ENCODE measurements around the gene MGRN1.

DNA sequence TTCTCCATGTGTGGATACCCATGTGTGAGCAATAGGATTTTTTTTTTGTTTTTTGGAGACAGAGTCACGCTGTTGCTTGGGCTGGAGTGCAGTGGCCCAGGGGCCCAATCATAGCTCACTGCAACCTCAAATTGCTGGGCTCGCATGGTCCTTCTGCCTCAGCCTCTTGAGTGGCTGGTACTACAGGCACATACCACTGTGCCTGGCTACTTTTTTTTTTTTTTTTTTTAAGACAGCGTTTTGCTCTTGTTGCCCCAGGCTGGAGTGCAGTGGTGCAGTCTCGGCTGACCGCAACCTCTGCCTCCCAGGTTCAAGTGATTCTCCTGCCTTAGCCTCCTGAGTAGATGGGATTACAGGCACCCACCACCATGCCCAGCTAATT lies 16.7 kb downstream of the MGRN1 start:
- TF ChIP-seq CREB1 (IDR thresholded peaks at IDR 0.05; ENCODE audit: low read depth): no peak
- no peak for TF ChIP-seq CEBPB (IDR thresholded peaks at IDR 0.05)
- no peak for TF ChIP-seq NFIC (IDR thresholded peaks at IDR 0.05)
- TF ChIP-seq TAF1 (IDR thresholded peaks at IDR 0.05; ENCODE audit: low read depth): no peak
- TF ChIP-seq, protein P1, sequence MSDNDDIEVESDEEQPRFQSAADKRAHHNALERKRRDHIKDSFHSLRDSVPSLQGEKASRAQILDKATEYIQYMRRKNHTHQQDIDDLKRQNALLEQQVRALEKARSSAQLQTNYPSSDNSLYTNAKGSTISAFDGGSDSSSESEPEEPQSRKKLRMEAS (IDR thresholded peaks at IDR 0.05): no peak
- no peak for TF ChIP-seq RAD21 (IDR thresholded peaks at IDR 0.05; ENCODE audit: low read depth)
- TF ChIP-seq YY1 (IDR thresholded peaks at IDR 0.05; ENCODE audit: low read depth): no peak
- no peak for TF ChIP-seq TEAD4 (IDR thresholded peaks at IDR 0.05)
- no peak for TF ChIP-seq TCF12 (IDR thresholded peaks at IDR 0.05; ENCODE audit: low read depth)
- TF ChIP-seq FOXM1 (IDR thresholded peaks at IDR 0.05; ENCODE audit: borderline replicate concordance, low read depth): no peak
- no peak for TF ChIP-seq EP300 (IDR thresholded peaks at IDR 0.05; ENCODE audit: borderline replicate concordance)
- no peak for TF ChIP-seq EGR1 (IDR thresholded peaks at IDR 0.05)

Data from Ishikawa (cell line).